ENCODE measurements around the gene SOX13.

The SOX13 gene

DNA sequence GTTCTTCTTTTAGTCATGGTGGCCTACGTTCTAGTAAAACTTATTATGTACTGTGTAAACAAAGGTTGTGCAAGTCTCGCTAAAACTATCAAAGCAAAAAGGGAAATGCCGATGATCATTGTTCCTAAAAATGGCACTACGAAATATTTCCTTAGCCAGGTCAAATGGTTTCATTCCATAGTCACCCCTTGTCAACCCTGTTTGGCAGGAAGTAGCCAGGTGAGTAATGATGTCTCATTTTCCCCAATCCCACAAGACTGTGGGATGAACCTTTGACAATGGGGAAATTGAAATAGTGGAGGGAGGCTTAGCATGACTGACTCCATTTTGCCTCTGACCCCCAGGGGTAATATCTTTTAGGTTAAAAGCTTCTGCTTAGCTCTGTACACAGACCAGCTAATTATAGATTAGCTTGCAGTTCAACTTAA is 98.8 kb downstream of the SOX13 start:
- Histone ChIP-seq H3K4me3 (ENCODE audit: low read length) (no peak overlapping the region), H2AFZ (ENCODE audit: low read depth, low read length) (no peak overlapping the region), H3K9me3 (ENCODE audit: low read length) (peaks cover 3% of the 10 kb centered on the region), H3K27me3 (ENCODE audit: insufficient read depth, low read length) (peaks cover 3% of the 10 kb centered on the region), H3K4me1 (ENCODE audit: insufficient read depth, low read length) (no peaks in the 10 kb centered on the region), H3K36me3 (ENCODE audit: insufficient read depth, low read length) (no peaks in the 10 kb centered on the region)

DNA sequence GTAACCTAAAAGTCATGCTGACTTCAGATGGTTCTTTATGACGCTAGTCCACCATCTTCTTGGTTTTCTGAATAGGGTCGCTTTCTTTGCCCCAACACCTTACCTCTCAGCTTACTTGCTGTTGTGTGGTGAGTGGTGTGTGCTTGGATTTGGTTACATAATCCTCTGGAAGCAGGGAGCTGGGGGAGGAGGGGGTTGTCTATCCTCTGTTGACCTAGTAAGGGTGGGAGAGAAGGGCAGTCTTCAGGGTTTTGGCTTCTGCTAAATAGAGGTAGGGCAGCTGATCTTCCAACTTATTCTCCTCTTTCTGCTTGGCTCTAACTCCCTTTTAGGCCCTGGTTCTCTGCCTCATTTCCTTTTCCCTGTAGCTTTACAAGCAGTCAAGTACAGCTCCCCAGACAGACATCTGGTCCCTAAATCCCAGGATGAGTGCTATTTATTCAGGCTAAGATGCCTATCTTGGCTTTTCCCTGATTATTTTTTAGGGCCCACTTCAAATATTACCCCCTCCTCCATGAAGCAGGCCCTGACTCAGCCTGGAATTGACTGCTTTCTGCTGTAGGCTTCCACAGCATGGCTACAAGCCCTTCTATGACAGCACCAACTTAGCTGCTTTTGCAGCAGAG is 99.6 kb downstream of the SOX13 start:
- Histone ChIP-seq H3K4me1 (ENCODE audit: insufficient read depth, low read length) (no peaks in the 10 kb centered on the region), H3K27me3 (ENCODE audit: insufficient read depth, low read length) (peaks cover 5% of the 10 kb centered on the region), H2AFZ (ENCODE audit: low read depth, low read length) (no peak overlapping the region), H3K4me3 (ENCODE audit: low read length) (no peak overlapping the region), H3K36me3 (ENCODE audit: insufficient read depth, low read length) (no peaks in the 10 kb centered on the region), H3K9me3 (ENCODE audit: low read length) (peaks cover 3% of the 10 kb centered on the region)

DNA sequence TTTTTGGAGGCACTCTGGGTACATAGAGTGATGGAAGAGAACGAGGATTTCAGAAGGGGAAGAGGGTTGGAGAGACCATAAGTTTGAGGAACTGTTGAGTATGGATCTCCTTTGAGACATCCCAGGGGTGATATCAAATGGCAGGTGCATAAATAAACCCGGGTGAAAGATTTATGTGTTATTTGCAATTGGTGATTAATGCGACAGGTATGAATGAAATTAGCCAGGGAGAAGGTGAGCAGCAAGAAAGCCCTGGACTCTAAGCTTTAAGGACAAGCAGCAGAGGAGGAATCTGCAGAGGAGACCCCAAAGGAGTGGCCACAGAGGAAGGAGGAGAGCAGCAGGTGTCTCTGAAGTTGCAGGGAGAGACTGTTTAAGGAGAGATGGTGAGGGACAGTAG is 102.0 kb downstream of the SOX13 start:
- Histone ChIP-seq H3K36me3 (ENCODE audit: insufficient read depth, low read length) (no peaks in the 10 kb centered on the region), H3K27me3 (ENCODE audit: insufficient read depth, low read length) (peaks cover 6% of the 10 kb centered on the region)

DNA sequence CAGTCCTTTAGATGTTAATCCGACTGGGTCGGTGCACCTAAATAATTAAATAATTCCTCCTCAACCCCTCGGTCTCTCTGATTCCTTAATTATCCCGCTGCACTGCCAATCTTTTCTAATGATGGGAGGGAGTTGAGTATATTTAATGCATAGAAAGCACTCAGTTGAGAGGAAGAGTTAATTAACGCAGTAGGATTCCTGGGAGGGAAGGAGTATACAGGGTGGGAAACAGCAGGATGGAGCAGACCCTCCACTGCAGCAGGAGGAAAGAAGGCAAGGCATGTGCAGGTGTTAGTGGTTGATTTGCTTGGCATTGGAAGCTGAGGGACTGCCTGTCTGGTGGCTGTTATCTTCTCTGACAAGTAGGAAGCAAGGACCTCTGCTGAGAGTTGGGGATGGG is 103.1 kb downstream of the SOX13 start:
- peaks cover 15% of the 10 kb centered on the region for H3K27me3 ChIP-seq (ENCODE audit: insufficient read depth, low read length)

More for the DNA sequence above, 102.0 kb downstream of the SOX13 start:
- H3K4me1 ChIP-seq (ENCODE audit: insufficient read depth, low read length) = no peaks in the 10 kb centered on the region
- peaks cover 3% of the 10 kb centered on the region for H3K9me3 ChIP-seq (ENCODE audit: low read length)
- no peak overlapping the region for H3K4me3 ChIP-seq (ENCODE audit: low read length)
- no peak overlapping the region for H2AFZ ChIP-seq (ENCODE audit: low read depth, low read length)

DNA sequence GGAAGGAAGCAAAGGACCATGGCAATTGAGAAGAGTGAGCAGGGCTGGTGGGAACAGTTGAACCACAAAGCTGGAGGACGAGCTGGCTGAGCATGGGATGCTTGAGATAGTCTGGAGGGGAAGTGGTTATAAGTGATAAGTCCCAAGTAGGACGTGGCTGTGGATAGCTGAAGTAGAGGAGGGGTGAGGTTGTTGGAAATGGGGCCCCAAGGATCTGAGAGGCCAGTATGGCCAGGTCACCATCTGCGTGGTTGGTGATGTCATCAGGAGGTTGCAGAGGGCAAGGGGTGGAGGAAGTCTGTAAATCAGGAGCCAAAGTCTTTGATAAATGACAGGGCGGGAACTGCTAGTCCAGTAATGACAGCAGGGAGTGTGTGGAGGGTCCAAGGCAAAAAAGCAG is 104.2 kb downstream of the SOX13 start:
- Histone ChIP-seq H3K9me3 (ENCODE audit: low read length) (peaks cover 3% of the 10 kb centered on the region), H3K27me3 (ENCODE audit: insufficient read depth, low read length) (peaks cover 15% of the 10 kb centered on the region), H3K36me3 (ENCODE audit: insufficient read depth, low read length) (no peaks in the 10 kb centered on the region), H2AFZ (ENCODE audit: low read depth, low read length) (no peak overlapping the region), H3K4me3 (ENCODE audit: low read length) (no peak overlapping the region), H3K4me1 (ENCODE audit: insufficient read depth, low read length) (no peaks in the 10 kb centered on the region)

More for the DNA sequence above, 103.1 kb downstream of the SOX13 start:
- H3K36me3 ChIP-seq (ENCODE audit: insufficient read depth, low read length) = no peaks in the 10 kb centered on the region
- no peak overlapping the region for H3K4me3 ChIP-seq (ENCODE audit: low read length)
- H2AFZ ChIP-seq (ENCODE audit: low read depth, low read length) = no peak overlapping the region
- H3K4me1 ChIP-seq (ENCODE audit: insufficient read depth, low read length) = no peaks in the 10 kb centered on the region
- peaks cover 3% of the 10 kb centered on the region for H3K9me3 ChIP-seq (ENCODE audit: low read length)
